Activated T-helper 17 cell treated with anti-CD3 and anti-CD28 coated beads, Interleukin-2, amount 50 U/mL, for 72 hours (primary cell): ENCODE results near the gene ZNF320. TPM values are rescaled to one million over a fixed set of nuclear protein-coding genes. Genes with fewer than 3 reads are reported as not detected.
"Not testable (repeated sequence)": the region's sequence is repeated elsewhere in the genome, so short reads cannot be mapped to it uniquely, and the experiment has no call there.

Source experiments
- ATAC-seq: fragments of 150-1000 bp; cut with Tn5 transposase; replicated peaks from 2 replicates; pipeline ENCODE4 v1.10.0; 2021; ENCODE audit warnings: mild to moderate bottlenecking, moderate library complexity
- H3K27ac Mint-ChIP-seq: one replicate; pipeline ENCODE4 v1.8.0; 2022; ENCODE audit warnings: mixed read lengths
- H3K27me3 Mint-ChIP-seq: one replicate; pipeline ENCODE4 v1.8.0; 2022; ENCODE audit warnings: mixed read lengths
- H3K36me3 Mint-ChIP-seq: one replicate; pipeline ENCODE4 v1.8.0; 2022; ENCODE audit warnings: low read depth, mild to moderate bottlenecking, mixed read lengths
- H3K4me1 Mint-ChIP-seq: one replicate; pipeline ENCODE4 v1.8.0; 2022; ENCODE audit warnings: mixed read lengths
- H3K4me3 Mint-ChIP-seq: one replicate; pipeline ENCODE4 v1.8.0; 2022; ENCODE audit warnings: mild to moderate bottlenecking, mixed read lengths
- H3K9me3 Mint-ChIP-seq: one replicate; pipeline ENCODE4 v1.8.0; 2022; ENCODE audit warnings: mixed read lengths
- total RNA-seq, 2 donors: library from RNA; stranded (reverse); gene quantifications; one replicate each; pipeline ENCODE4 v1.2.3, GENCODE V29; 2022

Gene ZNF320
- total RNA-seq, 2 donors from 2014 or later = 3.3 to 9.4 TPM

DNA sequence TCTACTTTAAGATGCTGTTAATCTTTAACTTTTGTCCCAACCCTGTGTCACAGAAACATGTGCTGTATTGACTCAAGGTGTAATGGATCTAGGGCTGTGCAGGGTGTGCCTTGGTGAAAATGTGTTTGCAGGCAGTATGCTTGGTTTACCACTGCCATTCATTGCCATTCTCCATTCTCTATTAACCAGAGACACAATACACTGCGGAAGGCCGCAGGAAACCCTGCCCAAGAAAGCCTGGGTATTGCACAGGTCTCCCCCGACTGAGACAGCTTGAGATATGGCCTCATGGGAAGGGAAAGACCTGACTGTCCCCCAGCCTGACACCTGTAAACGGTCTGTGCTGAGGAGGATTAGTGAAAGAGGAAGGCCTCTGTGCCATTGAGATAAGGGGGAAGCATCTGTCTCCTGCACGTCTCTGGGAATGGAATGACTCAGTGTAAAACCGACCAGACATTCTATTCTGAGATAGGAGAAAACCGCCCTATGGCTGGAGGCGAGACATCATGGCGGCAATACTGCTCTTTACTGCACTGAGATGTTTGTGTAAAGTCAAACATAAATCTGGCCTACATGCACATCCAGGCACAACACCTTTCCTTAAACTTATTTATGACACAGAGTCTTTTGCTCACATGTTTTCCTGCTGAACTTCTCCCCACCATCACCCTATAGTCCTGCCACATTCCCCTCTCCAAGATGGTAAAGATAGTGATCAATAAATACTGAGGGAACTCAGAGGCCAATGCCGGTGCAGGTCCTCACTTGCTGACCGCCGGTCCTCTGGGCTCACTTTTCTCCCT lies 38.9 kb upstream of the ZNF320 start:
- no peak for ATAC-seq
- Mint-ChIP-seq H3K27ac (no peak overlapping the region), H3K9me3 (peaks cover 10% of the 10 kb centered on the region), H3K4me3 (no peak overlapping the region), H3K36me3 (peaks cover 49% of the 10 kb centered on the region), H3K27me3 (no peaks in the 10 kb centered on the region), H3K4me1 (peaks cover 16% of the 10 kb centered on the region)

GRCh38 chr19:52935434-52935833 lies 38.0 kb upstream of the ZNF320 start:
- Mint-ChIP-seq H3K36me3 (peaks cover 45% of the 10 kb centered on the region), H3K9me3 (peaks cover 10% of the 10 kb centered on the region), H3K27ac (no peak overlapping the region), H3K4me3 (no peak overlapping the region), H3K4me1 (peaks cover 12% of the 10 kb centered on the region), H3K27me3 (no peaks in the 10 kb centered on the region)
- ATAC-seq = no peak

- H3K36me3 Mint-ChIP-seq = peaks cover 33% of the 10 kb centered on the region
- H3K27ac Mint-ChIP-seq, ATAC-seq, H3K9me3 Mint-ChIP-seq, H3K27me3 Mint-ChIP-seq, H3K4me3 Mint-ChIP-seq: not testable (repeated sequence)
- H3K4me1 Mint-ChIP-seq = peaks cover 11% of the 10 kb centered on the region
Observed at GRCh38 chr19:52924641-52925040, 27.2 kb upstream of the ZNF320 start.

- Mint-ChIP-seq H3K9me3 (no peaks in the 10 kb centered on the region), H3K4me1 (peaks cover 11% of the 10 kb centered on the region), H3K27ac (no peak overlapping the region), H3K27me3 (no peaks in the 10 kb centered on the region), H3K36me3 (peaks cover 27% of the 10 kb centered on the region), H3K4me3 (peak overlapping the region; percentile 73)
- no peak for ATAC-seq
Observed at GRCh38 chr19:52923778-52924593, 26.6 kb upstream of the ZNF320 start.

DNA sequence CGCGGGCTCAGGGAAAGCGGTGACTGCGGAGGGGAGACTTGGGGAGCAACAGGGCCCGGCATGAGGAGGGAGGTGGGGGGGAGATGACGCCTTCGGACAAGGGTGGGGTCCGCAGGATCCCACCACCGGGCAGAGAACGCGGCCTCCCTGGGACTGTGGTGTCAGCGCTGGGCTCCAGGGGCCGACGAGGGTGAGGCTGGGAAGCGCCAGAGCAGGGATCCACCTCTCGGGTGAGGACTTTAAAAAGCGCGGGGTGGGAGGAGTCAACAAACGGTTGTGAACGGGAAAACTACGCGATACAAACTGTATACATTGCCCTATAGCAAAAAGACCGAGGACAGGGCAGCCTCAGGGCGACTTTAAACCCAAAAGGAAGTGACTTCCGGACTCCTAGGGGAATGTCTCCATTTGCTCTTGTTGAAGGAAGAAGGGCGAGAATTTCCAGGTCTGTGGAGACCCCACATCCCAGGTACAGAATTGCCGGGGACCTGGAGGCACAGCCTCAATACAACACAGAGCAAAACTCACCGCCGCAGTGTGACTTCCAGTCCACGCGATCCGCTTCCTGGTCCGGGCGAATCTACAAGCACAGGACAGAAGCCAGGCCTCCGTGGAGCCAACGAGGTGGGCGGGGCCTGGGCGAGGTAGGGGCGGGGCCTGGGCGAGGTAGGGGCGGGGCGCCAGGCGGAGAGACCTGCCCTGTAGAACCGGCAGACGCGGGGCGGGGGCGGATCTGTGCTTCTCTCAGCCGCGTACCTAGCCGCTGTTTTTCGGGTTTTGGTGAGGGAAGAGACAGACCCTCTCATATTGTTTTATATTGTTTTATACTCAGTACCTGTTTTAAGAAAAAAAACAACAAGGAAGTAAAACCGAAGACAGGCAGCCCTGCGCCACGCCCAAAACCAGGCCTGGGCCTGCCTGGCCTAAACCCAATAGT lies 25.7 kb upstream of the ZNF320 start, which contains the start of gene ZNF888:
Gene ZNF888, minus strand, starts transcription at position 588 of the 937 bp plus-strand sequence. CDS start 5,555 bp downstream, outside the sequence.
- H3K27ac Mint-ChIP-seq = peak within 1 kb of the TSS; percentile 92
- H3K4me1 Mint-ChIP-seq = peaks cover 11% of the 10 kb centered on the region
- H3K36me3 Mint-ChIP-seq = peaks cover 21% of the 10 kb centered on the region
- no peaks in the 10 kb centered on the region for H3K9me3 Mint-ChIP-seq
- H3K4me3 Mint-ChIP-seq = peak within 1 kb of the TSS; percentile 73
- H3K27me3 Mint-ChIP-seq = no peaks in the 10 kb centered on the region
- peak; percentile 100 for ATAC-seq

DNA sequence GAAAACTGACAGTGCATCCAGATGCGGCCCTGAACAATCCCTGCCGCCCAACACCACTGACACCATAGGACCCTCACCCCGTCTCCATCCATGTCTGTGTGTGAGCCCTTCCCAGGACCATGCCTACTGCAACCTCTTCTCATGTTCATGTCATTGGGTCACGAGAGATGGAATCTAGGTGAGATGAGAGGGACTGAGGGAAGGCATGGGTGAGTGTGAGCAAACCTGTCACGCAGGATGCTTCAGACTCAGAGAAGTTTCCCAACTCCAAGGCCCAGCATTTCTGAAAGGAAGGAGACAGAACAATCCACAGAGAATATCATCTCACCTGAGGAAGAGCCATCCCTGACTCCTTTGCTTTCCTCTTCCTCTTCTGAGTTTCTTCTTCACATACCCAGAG lies 20.1 kb upstream of the ZNF320 start:
- peaks cover 10% of the 10 kb centered on the region for H3K4me1 Mint-ChIP-seq
- H3K27ac Mint-ChIP-seq = no peak overlapping the region
- no peak for ATAC-seq
- no peak overlapping the region for H3K4me3 Mint-ChIP-seq
- H3K9me3 Mint-ChIP-seq = no peaks in the 10 kb centered on the region
- peaks cover 64% of the 10 kb centered on the region for H3K36me3 Mint-ChIP-seq
- H3K27me3 Mint-ChIP-seq = no peaks in the 10 kb centered on the region

DNA sequence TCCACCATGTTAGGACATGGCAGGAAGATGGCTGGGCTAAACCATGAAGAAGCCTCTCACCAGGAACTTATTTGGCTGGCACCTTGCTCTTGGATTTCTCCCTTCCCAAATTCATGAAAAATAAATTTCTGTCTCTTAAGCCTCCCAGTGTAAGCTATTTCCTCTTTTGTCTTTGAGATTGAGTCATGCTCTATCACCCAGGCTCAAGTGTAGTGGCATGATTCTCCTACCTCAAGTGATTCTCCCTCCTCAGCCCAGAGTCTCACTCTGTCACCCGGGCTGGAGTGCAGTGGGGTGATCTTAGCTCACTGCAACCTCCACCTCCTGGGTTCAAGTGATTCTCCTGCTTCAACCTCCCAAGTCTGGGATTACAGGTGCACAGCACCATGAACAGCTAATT lies 13.2 kb upstream of the ZNF320 start:
- ATAC-seq = no peak
- H3K27me3 Mint-ChIP-seq = no peaks in the 10 kb centered on the region
- H3K4me1 Mint-ChIP-seq = no peaks in the 10 kb centered on the region
- H3K4me3 Mint-ChIP-seq = no peak overlapping the region
- H3K36me3 Mint-ChIP-seq = peaks cover 88% of the 10 kb centered on the region
- no peak overlapping the region for H3K27ac Mint-ChIP-seq
- H3K9me3 Mint-ChIP-seq = peaks cover 26% of the 10 kb centered on the region

DNA sequence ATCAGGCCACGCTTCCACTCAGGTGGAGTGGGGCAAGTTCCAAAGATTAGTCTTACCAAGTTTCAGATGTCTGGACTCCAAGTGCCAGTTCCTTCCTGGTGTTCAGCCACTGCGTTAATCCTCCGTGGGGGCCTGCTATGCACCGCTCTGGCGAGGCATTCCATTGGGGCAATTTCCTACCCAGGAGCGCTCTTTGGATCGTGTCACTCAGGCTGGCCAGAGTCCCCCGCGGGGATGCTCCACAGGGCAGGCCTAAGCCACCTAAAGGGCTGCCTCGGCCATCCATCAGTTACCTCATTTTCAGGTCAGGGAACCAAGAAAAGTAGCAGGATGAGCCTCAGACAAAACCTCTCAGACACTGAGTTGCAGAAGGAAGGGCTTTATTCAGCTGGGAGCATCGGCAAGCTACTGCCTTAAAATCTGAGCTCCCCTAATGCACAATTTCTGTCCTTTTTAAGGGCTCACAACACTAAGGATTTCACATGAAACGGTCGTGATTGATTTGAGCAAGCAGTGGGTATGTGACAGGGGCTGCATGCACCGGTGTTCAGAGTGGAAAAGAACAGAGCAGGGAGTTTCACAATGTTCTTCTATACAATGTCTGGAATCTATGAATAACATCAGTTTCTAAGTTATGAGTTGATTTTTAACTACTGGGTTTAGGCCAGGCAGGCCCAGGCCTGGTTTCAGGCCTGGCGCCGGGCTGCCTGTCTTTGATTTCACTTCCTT lies 6.8 kb upstream of the ZNF320 start:
- H3K27me3 Mint-ChIP-seq, H3K27ac Mint-ChIP-seq, H3K4me1 Mint-ChIP-seq, H3K4me3 Mint-ChIP-seq, ATAC-seq: not testable (repeated sequence)
- Mint-ChIP-seq H3K9me3 (peaks cover 23% of the 10 kb centered on the region), H3K36me3 (peaks cover 26% of the 10 kb centered on the region)

DNA sequence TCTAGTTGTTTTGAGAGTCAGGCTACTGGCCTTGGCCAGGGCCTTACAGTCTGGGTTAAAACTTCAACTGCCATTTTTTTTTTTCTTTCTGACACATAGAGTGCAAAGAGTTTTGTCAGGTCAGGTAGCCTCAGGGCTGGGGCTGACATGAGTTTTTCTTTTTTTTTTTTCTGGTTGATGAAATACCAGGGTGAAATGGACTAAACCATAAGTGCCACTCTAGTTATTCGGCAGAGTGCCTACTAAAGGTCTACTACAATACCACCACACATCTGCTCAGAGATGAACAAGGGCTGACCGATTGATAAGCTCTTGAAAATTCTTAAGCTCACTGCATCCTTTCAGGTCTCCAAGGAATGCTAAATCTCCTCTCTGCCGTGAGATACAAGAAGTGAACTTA lies 4.4 kb upstream of the ZNF320 start:
- Mint-ChIP-seq H3K4me3 (no peak overlapping the region), H3K27ac (no peak overlapping the region), H3K27me3 (no peaks in the 10 kb centered on the region), H3K36me3 (peaks cover 7% of the 10 kb centered on the region), H3K4me1 (no peaks in the 10 kb centered on the region), H3K9me3 (peaks cover 17% of the 10 kb centered on the region)
- no peak for ATAC-seq

DNA sequence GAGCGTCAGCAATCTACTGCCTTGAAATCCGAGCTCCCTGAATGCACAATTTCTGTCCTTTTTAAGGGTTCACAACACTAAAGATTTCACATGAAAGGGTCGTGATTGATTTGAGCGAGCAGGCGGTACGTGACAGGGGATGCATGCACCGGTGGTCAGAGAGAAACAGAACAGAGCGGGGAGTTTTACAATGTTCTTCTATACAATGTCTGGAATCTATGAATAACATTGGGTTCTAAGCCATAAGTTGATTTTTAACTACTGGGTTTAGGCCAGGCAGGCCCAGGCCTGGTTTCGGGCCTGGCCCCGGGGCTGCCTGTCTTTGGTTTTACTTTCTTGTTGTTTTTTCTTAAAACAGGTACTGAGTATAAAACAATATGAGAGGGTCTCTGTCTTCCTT lies 1.2 kb upstream of the ZNF320 start:
- not testable (repeated sequence) for H3K27me3 Mint-ChIP-seq, H3K4me1 Mint-ChIP-seq, ATAC-seq, H3K9me3 Mint-ChIP-seq
- H3K4me3 Mint-ChIP-seq = peak overlapping the region; percentile 47
- H3K27ac Mint-ChIP-seq = peak overlapping the region; percentile 65
- peaks cover 14% of the 10 kb centered on the region for H3K36me3 Mint-ChIP-seq

DNA sequence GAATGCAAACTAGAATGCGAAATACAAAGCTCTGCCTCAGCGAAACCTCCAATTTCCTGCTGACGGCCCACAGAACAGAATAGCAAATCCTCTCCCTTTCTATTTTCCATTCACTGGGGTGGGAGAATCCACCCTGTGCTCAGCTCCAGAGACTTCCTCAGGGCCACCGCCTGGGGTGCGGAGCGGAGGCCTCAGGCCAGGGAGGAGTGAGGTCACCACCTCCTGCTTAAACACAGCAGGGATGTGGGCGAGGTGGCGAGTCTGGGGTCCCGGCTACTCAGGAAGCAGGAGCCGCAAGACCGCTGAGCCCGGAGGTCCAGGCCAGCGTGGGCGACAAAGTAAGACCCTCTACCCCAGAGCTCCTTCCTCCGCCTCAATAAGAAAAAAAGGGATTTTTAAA lies 666 bp upstream of the ZNF320 start:
- peak overlapping the region; percentile 65 for H3K27ac Mint-ChIP-seq
- no peak for ATAC-seq
- peaks cover 15% of the 10 kb centered on the region for H3K36me3 Mint-ChIP-seq
- H3K4me1 Mint-ChIP-seq = peaks cover 4% of the 10 kb centered on the region
- H3K27me3 Mint-ChIP-seq = no peaks in the 10 kb centered on the region
- peaks cover 5% of the 10 kb centered on the region for H3K9me3 Mint-ChIP-seq
- peak overlapping the region; percentile 85 for H3K4me3 Mint-ChIP-seq

DNA sequence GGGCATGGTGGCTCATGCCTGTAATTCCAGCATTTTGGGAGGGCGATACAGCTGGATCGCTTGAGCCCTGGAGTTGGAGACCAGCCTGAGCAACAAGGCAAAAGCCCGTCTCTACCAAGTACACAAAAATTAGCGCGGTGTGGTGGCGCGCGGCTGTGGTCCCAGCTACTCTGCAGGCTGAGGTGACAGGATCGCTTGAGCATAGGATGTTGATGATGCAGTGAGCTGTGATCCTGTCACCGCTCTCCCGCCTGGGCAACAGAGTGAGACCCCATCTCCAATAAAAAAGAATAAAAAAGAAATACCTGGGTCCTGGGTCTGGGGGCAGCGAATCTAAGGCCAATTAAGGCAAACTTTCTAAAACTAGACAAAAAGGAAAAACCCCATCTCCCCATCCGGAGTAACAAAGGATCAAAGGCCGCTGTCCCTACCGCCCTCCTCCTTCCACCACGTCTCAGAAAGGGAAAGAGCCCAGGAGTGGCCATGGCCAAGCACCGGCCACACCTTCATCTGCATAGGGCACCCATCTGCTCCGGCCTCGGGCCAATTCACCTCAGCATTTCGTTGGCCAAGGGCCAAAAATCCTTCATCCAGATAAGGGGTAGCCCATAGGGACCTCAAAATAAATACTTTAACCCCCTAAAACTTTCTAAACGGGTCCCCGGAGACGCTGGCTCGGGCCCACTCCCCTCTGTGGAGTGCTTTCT lies 851 bp downstream of the ZNF320 start:
- peak overlapping the region; percentile 85 for H3K4me3 Mint-ChIP-seq

DNA sequence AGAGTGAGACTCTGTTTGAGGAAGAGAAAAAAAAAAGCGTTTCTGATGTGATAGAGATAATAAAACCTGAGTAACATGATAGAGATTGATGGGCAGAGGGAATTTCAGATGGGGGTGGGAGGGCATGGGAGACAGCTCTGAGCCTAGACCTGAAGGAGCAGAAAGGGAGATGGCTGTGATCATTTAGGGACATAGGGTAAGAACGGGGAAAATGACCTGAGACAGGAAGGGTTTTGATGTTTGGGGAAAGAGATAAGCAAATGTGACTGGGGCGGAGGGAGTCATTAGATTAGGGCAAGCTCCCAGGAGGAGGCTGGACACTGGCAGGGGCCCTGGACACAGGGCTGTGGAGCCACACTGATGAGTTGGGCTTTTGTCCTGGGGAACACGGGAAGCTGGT lies 6.1 kb downstream of the ZNF320 start:
- peaks cover 10% of the 10 kb centered on the region for H3K4me1 Mint-ChIP-seq
- no peaks in the 10 kb centered on the region for H3K27me3 Mint-ChIP-seq
- peaks cover 17% of the 10 kb centered on the region for H3K9me3 Mint-ChIP-seq
- no peak overlapping the region for H3K27ac Mint-ChIP-seq
- H3K36me3 Mint-ChIP-seq = peaks cover 78% of the 10 kb centered on the region
- no peak overlapping the region for H3K4me3 Mint-ChIP-seq
- no peak for ATAC-seq

More for the DNA sequence above, 851 bp downstream of the ZNF320 start:
- Mint-ChIP-seq H3K9me3 (peaks cover 9% of the 10 kb centered on the region), H3K36me3 (peaks cover 29% of the 10 kb centered on the region), H3K27ac (peak overlapping the region; percentile 78), H3K4me1 (peaks cover 10% of the 10 kb centered on the region), H3K27me3 (no peaks in the 10 kb centered on the region)
- no peak for ATAC-seq
